Stimulated activated CD8-positive, alpha-beta memory T cell treated with anti-CD3 and anti-CD28 coated beads, Interleukin-12 subunit alpha, Interleukin-12 subunit beta, amount 100 ng/mL, for 24 hours (primary cell): ENCODE measurements around the gene DLD.
"Not testable (repeated sequence)": the region's sequence is repeated elsewhere in the genome, so short reads cannot be mapped to it uniquely, and the experiment has no call there.

Experiments
- DNase-seq: peaks from one replicate; pipeline ENCODE4 v3.0.0-alpha.2; 2020; ENCODE audit errors: extremely low read depth

Gene DLD

GRCh38 chr7:107917763-107918651, 27.0 kb downstream of the DLD start:
- no peak for DNase-seq

GRCh38 chr7:107918948-107919347, 28.0 kb downstream of the DLD start:
- no peak for DNase-seq

- DNase-seq = no peak
These were observed 29.2 kb downstream of the DLD start for GRCh38 chr7:107920048-107920772.

DNA sequence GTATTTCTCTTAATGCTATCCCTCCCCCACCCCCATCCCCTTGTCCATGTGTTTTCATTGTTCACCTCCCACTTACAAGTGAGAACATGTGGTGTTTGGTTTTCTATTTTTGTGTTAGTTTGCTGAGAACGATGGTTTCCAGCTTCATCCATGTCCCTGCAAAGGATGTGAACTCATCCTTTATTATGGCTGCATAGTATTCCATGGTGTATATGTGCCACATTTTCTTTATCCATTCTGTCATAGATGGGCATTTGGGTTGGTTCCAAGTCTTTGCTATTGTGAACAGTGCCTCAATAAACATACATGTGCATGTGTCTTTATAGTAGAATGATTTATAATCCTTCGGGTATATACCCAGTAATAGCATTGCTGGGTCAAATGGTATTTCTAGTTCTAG, 30.8 kb downstream of the DLD start:
- not testable (repeated sequence) for DNase-seq

DNA sequence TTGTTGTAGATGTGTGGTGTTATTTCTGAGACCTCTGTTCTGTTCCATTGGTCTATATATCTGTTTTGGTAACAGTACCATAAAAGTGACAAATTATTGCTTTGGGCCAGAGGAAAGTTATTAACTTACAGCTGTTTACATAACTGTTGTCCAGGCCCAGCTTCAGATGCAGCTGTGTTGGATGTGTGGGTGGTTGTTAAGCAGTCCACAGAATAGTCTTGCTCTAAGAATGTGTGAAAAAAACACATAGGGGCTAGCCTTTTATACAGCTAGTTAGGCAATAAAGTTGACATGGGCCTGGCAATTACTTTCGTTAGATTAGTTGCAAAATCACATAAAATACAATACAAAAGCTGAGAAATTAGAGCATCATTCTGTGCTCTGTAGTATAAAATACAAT, 31.9 kb downstream of the DLD start:
- DNase-seq = no peak

DNA sequence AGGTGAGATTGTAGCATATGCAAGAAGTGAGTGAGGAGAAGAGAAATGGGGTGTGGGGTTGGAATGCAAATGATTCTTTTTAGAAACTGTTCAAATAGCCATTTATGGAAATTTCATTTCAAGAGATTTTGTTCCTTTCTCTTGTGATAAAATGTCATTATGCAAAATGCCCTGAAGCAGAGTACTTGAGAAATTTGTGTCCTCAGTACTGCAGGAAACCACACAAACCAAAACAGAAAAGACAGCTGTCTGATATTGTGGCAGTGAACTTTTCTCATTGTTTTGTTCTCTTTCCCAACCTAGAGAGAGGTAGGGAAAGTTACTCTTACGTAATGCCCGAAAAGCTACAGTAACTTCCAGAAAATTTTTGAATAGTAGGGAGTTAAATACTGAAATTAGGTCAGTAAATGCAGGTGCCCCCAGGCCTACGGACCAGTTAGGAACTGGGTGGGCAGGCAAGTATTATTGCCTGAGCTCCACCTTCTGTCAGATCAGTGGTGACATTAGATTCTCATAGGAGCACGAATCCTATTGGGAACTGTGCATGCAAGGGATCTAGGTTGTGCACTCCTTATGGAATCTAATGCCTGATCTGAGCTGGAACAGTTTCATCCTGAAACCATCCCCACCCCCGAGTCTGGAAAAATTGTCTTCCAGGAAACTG, 34.0 kb downstream of the DLD start:
- no peak for DNase-seq

- no peak for DNase-seq
These were observed 35.5 kb downstream of the DLD start for GRCh38 chr7:107926481-107926880.

GRCh38 chr7:107931740-107932515, 40.9 kb downstream of the DLD start:
- no peak for DNase-seq

DNA sequence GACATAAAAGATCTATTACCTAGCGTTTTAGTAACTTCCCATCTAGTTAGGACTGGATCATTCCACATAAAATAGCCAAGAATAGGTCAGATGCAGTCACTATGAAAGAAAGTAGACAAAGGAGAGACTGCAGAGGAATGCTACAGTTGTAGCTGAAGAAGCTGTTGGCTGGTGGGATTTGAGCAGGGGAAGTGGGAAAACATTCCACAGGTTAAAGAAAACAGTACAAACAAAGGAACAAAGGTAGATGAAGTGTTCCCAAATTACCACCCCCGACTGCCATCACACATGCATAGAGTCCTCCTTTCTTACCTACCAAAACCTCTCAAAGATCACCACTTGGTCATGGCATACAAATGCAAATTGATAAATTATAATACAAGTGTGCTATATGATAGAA, 41.8 kb downstream of the DLD start:
- DNase-seq = no peak

- no peak for DNase-seq
These were observed 42.5 kb downstream of the DLD start for GRCh38 chr7:107933386-107934013.

GRCh38 chr7:107934991-107935770, 44.2 kb downstream of the DLD start:
- no peak for DNase-seq

GRCh38 chr7:107936312-107936711, 45.3 kb downstream of the DLD start:
- DNase-seq = no peak

DNA sequence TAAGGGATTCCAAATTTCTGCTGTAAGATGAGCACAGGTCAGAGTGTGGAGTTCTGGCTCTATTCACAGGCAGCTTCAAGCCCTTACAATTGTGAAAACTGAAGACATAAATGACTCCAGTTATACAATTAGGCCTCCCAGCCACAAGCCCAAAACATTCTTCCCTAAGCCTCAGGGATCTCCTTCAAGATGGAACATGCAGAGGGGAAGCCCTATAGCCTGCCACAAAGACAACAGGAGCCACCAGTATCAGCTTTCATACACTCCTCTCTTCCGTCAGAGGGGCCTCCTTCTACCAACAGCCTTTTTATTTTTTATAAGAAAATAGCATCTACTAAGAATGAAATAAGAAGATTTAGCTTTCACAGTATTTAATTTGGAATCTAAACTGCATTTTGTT, 46.5 kb downstream of the DLD start:
- no peak for DNase-seq

DNA sequence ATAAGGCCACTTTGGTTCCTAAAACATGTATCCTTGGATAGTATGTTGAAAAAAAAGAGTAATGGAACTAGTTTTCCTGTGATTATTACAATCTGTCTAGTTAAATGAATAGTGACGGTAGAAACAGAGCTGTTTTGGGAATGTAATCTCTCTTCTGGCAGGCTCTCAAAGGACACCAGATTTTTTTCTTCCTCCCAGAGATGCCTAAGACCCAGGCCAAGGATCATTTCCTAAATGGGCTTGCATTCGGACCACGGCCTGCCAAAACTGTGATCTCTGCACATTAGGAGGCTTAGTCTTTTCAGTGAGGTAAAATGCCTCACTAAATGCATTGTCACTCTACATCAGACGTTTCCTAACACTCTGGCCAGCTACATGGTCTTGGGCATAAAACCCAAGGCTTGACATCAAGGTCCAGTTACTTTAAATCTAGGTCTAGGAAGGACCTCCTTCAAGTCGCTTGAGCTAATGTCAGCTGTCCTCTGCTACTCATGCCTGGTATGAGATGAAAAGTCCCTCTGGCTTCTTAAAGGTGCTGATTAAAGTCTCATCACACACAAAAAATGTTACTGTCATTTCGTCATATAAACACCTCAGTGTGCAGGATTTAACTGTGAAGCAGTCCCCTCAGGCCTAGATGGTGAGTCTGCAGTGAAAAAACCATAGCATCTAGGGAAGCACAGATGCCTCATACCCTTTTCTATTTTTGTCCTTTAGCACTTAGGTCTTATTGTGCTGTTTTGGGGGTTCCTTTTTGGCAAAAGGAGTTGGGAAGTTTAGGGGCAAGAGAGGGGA, 47.7 kb downstream of the DLD start:
- no peak for DNase-seq

- DNase-seq = no peak
These were observed 48.8 kb downstream of the DLD start for GRCh38 chr7:107939573-107940489.

GRCh38 chr7:107940951-107941350, 50.0 kb downstream of the DLD start:
- DNase-seq = no peak

DNA sequence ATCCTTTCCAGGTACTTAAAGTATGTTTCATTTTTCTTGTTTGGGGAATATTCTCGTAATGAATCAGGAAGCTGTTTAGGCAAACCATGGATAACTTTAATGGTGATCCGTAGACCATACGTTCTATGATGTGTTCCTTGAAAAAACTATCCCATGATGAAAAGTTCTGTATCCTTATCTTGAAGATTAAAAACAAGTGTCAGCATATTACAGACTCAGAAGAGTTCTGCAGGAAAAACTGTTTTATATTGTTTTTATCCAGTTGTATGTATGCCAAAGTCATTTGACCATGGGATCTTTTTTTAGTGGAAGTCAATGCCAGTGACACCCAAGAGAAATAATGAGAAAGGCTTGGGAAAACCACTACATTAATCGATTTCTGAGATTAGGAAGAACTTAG, 52.0 kb downstream of the DLD start:
- no peak for DNase-seq

DNA sequence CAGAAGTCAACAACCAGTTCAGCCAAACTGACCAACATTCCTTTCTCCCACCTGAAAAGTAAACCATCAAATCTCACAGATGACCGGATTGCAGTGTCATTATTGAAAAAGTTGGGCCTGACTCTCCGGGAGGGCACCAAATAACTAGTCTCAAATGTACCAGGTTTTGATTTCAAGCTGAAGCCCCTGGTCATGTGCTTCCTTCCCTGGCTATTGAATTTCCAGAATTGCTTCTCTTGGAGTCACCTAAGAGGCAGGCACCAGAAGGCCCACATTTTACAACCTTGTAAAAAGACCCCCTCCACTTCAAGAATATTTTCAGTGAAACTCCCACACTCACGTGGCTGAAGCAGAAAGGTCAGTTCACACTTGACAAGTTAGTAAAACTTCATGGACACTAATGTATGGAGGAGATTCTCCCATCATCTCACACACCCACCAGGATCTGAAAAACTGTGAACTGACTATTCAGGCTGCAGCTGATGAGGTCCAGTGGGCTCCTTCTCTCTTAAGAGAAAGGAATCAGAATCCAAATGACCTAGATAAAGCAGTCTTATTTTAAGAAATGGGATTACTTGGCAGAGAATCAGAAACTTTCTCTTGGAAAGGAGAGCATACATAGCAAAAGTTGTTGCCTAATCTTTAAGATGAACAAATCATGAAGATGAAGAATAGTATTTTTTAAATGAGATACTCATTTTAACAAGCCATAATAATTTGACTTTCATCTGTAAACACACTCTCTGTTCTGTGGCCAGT, 53.6 kb downstream of the DLD start:
- DNase-seq = no peak
